ENCODE data around the gene MED27.

MED27 gene

GRCh38 chr9:131813116-131813515 is 266.6 kb downstream of the MED27 start:
- H3K36me3 Mint-ChIP-seq (ENCODE audit: low read depth) = no peaks in the 10 kb centered on the region
- DNase-seq (ENCODE audit: low spot score) = no peak

GRCh38 chr9:131812116-131812790 is 267.4 kb downstream of the MED27 start:
- Mint-ChIP-seq H3K27ac (no peak overlapping the region), H3K4me3 (no peak overlapping the region), H3K9me3 (no peaks in the 10 kb centered on the region), H3K4me1 (ENCODE audit: low read depth) (no peaks in the 10 kb centered on the region), H3K27me3 (ENCODE audit: low read depth) (peaks cover 11% of the 10 kb centered on the region), H3K36me3 (ENCODE audit: low read depth) (no peaks in the 10 kb centered on the region)
- no peak for DNase-seq (ENCODE audit: low spot score)

More at GRCh38 chr9:131813116-131813515, 266.6 kb downstream of the MED27 start:
- Mint-ChIP-seq H3K9me3 (no peaks in the 10 kb centered on the region), H3K4me3 (no peak overlapping the region), H3K27ac (no peak overlapping the region), H3K27me3 (ENCODE audit: low read depth) (peaks cover 11% of the 10 kb centered on the region), H3K4me1 (ENCODE audit: low read depth) (no peaks in the 10 kb centered on the region)

- Mint-ChIP-seq H3K4me3 (no peak overlapping the region), H3K36me3 (ENCODE audit: low read depth) (no peaks in the 10 kb centered on the region), H3K27me3 (ENCODE audit: low read depth) (peaks cover 6% of the 10 kb centered on the region), H3K9me3 (no peaks in the 10 kb centered on the region), H3K27ac (no peak overlapping the region), H3K4me1 (ENCODE audit: low read depth) (no peaks in the 10 kb centered on the region)
- DNase-seq (ENCODE audit: low spot score) = no peak
Measured at GRCh38 chr9:131811405-131811804, 268.3 kb downstream of the MED27 start.

GRCh38 chr9:131810351-131811170 is 269.1 kb downstream of the MED27 start:
- H3K9me3 Mint-ChIP-seq = no peaks in the 10 kb centered on the region
- no peak overlapping the region for H3K4me3 Mint-ChIP-seq
- H3K27ac Mint-ChIP-seq = no peak overlapping the region
- H3K36me3 Mint-ChIP-seq (ENCODE audit: low read depth) = no peaks in the 10 kb centered on the region
- DNase-seq (ENCODE audit: low spot score) = no peak
- H3K4me1 Mint-ChIP-seq (ENCODE audit: low read depth) = no peaks in the 10 kb centered on the region
- peaks cover 5% of the 10 kb centered on the region for H3K27me3 Mint-ChIP-seq (ENCODE audit: low read depth)
